ENCODE data around the gene ZNF644. TPM values are rescaled to one million over a fixed set of nuclear protein-coding genes. Genes with fewer than 3 reads are reported as not detected.
"Not testable (repeated sequence)": the region's sequence is repeated elsewhere in the genome, so short reads cannot be mapped to it uniquely, and the experiment has no call there.

ZNF644 gene
- total and polyA plus RNA-seq, 11 donors = 15.2 to 46.6 (median 31.4) TPM

DNA sequence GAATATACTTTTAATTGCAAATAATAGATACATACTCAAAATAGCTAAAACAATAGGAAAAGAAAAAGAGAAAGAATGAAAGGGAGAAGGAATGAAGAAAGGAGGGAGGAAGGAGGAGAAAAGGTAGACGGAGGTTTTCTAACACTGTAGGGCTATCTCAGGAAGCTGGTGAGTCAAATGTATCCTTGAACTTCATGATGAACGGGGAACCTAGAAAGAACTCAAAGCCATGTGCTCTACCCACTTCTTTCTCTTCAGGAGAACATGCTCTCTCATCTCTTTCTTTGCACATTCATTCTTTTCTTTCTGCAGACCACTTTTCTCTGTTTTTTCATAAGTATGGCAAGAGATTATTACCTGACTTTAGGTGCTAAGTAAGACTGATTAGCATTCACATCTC is 37.3 kb upstream of the ZNF644 start:
- Histone ChIP-seq H3K36me3 (no peaks in the 10 kb centered on the region), H3K4me1 (no peaks in the 10 kb centered on the region), H3K9me3 (peaks cover 0 to 7% (median 0%) of the 10 kb centered on the region in 12 donors), H3K4me3 (no peak overlapping the region), H3K27ac (no peak overlapping the region), H3K27me3 (no peaks in the 10 kb centered on the region)
- intact Hi-C loops (cut with DNase I) = loop anchor here in 1 of 10 donors (5.0 kb wide), 1 partner anchor 272 kb away; no protein-coding TSS in a partner anchor
- DNase-seq (no peak), ATAC-seq (no peak)
- WGBS, 4 donors = 55 to 67% (median 58%) methylated on average over 2 of the region's 2 CpGs
- TF ChIP-seq POLR2A (IDR thresholded peaks at IDR 0.05) (no peak), CTCF (IDR thresholded peaks at IDR 0.05) (no peak)

DNA sequence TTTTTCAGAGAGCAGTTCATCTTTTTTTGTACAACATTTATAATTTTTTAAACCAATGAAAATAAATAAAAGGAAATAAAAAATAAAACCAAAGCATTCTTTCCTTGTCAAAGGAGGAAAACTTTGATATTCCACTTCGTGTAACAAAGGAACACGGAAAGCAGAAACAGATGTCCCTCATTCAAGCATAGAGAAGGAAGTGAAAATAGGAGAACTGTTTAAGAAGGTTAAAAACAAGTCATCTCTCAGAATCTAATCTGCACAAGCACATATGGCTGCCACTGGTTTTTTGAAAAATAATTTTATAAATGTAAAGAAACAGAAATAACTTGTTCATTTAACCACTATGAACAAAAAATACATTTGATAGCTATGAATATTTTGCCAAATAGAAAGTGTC is 35.9 kb upstream of the ZNF644 start:
- intact Hi-C loops (cut with DNase I) = loop anchor here in 1 of 10 donors (5.0 kb wide), 1 partner anchor 270 kb away; no protein-coding TSS in a partner anchor
- TF ChIP-seq CTCF (IDR thresholded peaks at IDR 0.05) (no peak), POLR2A (IDR thresholded peaks at IDR 0.05) (no peak)
- ATAC-seq = no peak
- H3K4me1 ChIP-seq = no peaks in the 10 kb centered on the region
- H3K27me3 ChIP-seq = no peaks in the 10 kb centered on the region
- H3K27ac ChIP-seq = no peak overlapping the region
- WGBS, 4 donors = 47 to 61% (median 48%) methylated on average over 2 of the region's 2 CpGs
- H3K9me3 ChIP-seq = no peaks in the 10 kb centered on the region
- H3K36me3 ChIP-seq = no peaks in the 10 kb centered on the region
- no peak overlapping the region for H3K4me3 ChIP-seq
- DNase-seq = no peak

- no peak overlapping the region for H3K4me3 ChIP-seq
- H3K9me3 ChIP-seq = no peaks in the 10 kb centered on the region
- H3K27ac ChIP-seq = no peak overlapping the region
- intact Hi-C loops (cut with DNase I) = loop anchor here in 1 of 10 donors (5.0 kb wide), 1 partner anchor 268 kb away; no protein-coding TSS in a partner anchor
- TF ChIP-seq CTCF (IDR thresholded peaks at IDR 0.05) (no peak), POLR2A (IDR thresholded peaks at IDR 0.05) (no peak)
- H3K27me3 ChIP-seq = no peaks in the 10 kb centered on the region
- DNase-seq (no peak), ATAC-seq (no peak)
- H3K36me3 ChIP-seq = no peaks in the 10 kb centered on the region
- no peaks in the 10 kb centered on the region for H3K4me1 ChIP-seq
- 82 to 91% (median 87%) methylated on average over 2 of the region's 2 CpGs for WGBS, 4 donors
These were observed 33.1 kb upstream of the ZNF644 start for GRCh38 chr1:91054780-91055481.

DNA sequence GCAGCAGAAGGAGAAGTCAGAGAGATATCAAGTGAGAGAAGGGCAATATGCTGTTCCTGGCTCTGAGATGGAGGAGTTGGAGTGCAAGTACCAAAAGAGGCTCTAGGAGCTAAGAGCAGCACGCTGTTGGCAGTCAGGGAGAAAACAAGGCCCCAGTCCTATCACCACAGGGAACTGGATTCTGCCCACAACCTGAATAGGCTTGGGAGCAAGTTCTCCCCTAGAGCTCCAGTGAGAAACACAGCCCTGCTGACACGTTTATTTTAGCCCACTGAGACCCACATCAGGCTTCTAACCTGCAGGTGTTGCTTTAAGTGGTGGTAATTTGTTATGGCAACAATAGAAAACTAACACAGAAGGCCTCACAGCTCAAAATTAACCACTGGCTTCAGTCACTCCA is 31.8 kb upstream of the ZNF644 start:
- WGBS, 4 donors = 33 to 65% (median 38%) methylated on average over 2 of the region's 2 CpGs
- ATAC-seq = no peak

GRCh38 chr1:91049551-91049950 is 27.7 kb upstream of the ZNF644 start:
- not testable (repeated sequence) for H3K27ac ChIP-seq, H3K27me3 ChIP-seq, H3K36me3 ChIP-seq, H3K4me3 ChIP-seq, H3K9me3 ChIP-seq, ATAC-seq, DNase-seq, H3K4me1 ChIP-seq
- WGBS, 4 donors = 73 to 96% (median 81%) methylated on average over 2 of the region's 2 CpGs
- intact Hi-C loops (cut with DNase I) = loop anchor here in 1 of 10 donors (10.0 kb wide), 1 partner anchor 105 kb away; no protein-coding TSS in a partner anchor

More for the DNA sequence above, 31.8 kb upstream of the ZNF644 start:
- Histone ChIP-seq H3K9me3 (no peaks in the 10 kb centered on the region), H3K27ac (no peak overlapping the region), H3K4me1 (no peaks in the 10 kb centered on the region), H3K4me3 (no peak overlapping the region), H3K27me3 (no peaks in the 10 kb centered on the region), H3K36me3 (no peaks in the 10 kb centered on the region)
- DNase-seq = no peak
- TF ChIP-seq CTCF (IDR thresholded peaks at IDR 0.05) (no peak), POLR2A (IDR thresholded peaks at IDR 0.05) (no peak)
- intact Hi-C loops (cut with DNase I) = no loop called here

Measured in heart left ventricle (tissue), 16 donors.